CD4-positive, alpha-beta T cell (primary cell): ENCODE measurements around the gene SHANK2. TPM values are rescaled to one million over a fixed set of nuclear protein-coding genes. Genes with fewer than 3 reads are reported as not detected.

Source experiments
- ATAC-seq: fragments of 200-7000 bp; cut with Tn5 transposase; one replicate; pipeline ENCODE4 v1.10.0; 2022; ENCODE audit warnings: mild to moderate bottlenecking; ENCODE audit not compliant: poor library complexity
- CTCF ChIA-PET: fragments of 350-600 bp; sonication (Branson Sonifier 250); formaldehyde crosslinking; loops from one replicate; lab custom pipeline; 2021; ENCODE audit warnings: antibody characterized with exemption, inconsistent platforms; lab: Charles Lee
- POLR2A ChIA-PET: fragments of 350-600 bp; sonication (Branson Sonifier 250); formaldehyde crosslinking; loops from one replicate; lab custom pipeline; 2021; ENCODE audit warnings: antibody characterized with exemption, inconsistent platforms; lab: Charles Lee
- DNase-seq, 14 experiments: peaks; one replicate each; pipeline ENCODE4 v3.0.0-alpha.2; 2013 to 2020; ENCODE audit warnings: mixed read lengths in 2 of 14
- H3K27ac ChIP-seq, 2 donors: one replicate each; pipeline versions ENCODE4 v1.5.1 to v1.7.0; 2013; ENCODE audit warnings: low read length in 2 of 2, low read depth in 1 of 2, mild to moderate bottlenecking in 1 of 2
- H3K27me3 ChIP-seq, 2 experiments: 1 replicate in 1 of 2; 2 replicates in 1 of 2; pipeline versions ENCODE4 v1.6.1 to v1.7.0; 2013; ENCODE audit warnings: low read length in 2 of 2, control low read depth in 1 of 2, mild to moderate bottlenecking in 1 of 2, moderate library complexity in 1 of 2; ENCODE audit not compliant: insufficient read depth in 2 of 2, control insufficient read depth in 1 of 2
- H3K36me3 ChIP-seq: one replicate; pipeline ENCODE4 v1.6.1; 2013; ENCODE audit warnings: low read length, control low read depth; ENCODE audit not compliant: insufficient read depth
- H3K4me1 ChIP-seq: one replicate; pipeline ENCODE4 v1.6.1; 2013; ENCODE audit warnings: low read length, control low read depth; ENCODE audit not compliant: insufficient read depth
- H3K4me3 ChIP-seq: one replicate; pipeline ENCODE4 v1.5.1; 2013; ENCODE audit warnings: mild to moderate bottlenecking, low read length, moderate library complexity
- H3K9me3 ChIP-seq, 2 experiments: 1 replicate in 1 of 2; 2 replicates in 1 of 2; pipeline versions ENCODE4 v1.6.1 to v1.7.0; 2013; ENCODE audit warnings: low read length in 2 of 2, mild to moderate bottlenecking in 2 of 2, control low read depth in 1 of 2, moderate library complexity in 1 of 2; ENCODE audit not compliant: control insufficient read depth in 1 of 2, insufficient read depth in 1 of 2
- H3K27ac Mint-ChIP-seq: one replicate; pipeline ENCODE4 v1.8.0; 2020; ENCODE audit warnings: mixed read lengths
- H3K27me3 Mint-ChIP-seq: one replicate; pipeline ENCODE4 v1.8.0; 2021; ENCODE audit warnings: mixed read lengths
- H3K36me3 Mint-ChIP-seq: one replicate; pipeline ENCODE4 v1.8.0; 2021; ENCODE audit warnings: low read depth, mixed read lengths
- H3K4me1 Mint-ChIP-seq: one replicate; pipeline ENCODE4 v1.8.0; 2021; ENCODE audit warnings: low read depth, mixed read lengths
- H3K4me3 Mint-ChIP-seq: one replicate; pipeline ENCODE4 v1.8.0; 2020; ENCODE audit warnings: mild to moderate bottlenecking, mixed read lengths
- H3K9me3 Mint-ChIP-seq: one replicate; pipeline ENCODE4 v1.8.0; 2020; ENCODE audit warnings: mixed read lengths
- CTCF ChIP-seq: fragments of 200-600 bp; IDR thresholded peaks from one replicate; pipeline ENCODE4 v1.8.0; 2022; ENCODE audit warnings: antibody characterized with exemption, mild to moderate bottlenecking
- intact Hi-C, 2 experiments: fragments of 100-400 bp; cut with DNase I in 1 of 2; cut with micrococcal nuclease in 1 of 2; formaldehyde crosslinking; loops; one replicate each; pipeline versions ENCODE4 v1.15.1 to v1.9.0; 2023 to 2025; cut with DNase I, micrococcal nuclease
- total RNA-seq, 174 experiments: library from RNA in 2 of 174; stranded (reverse) in 2 of 174; gene quantifications; one replicate each; pipeline ENCODE4 v1.2.3 and lab custom pipeline; 2021 to 2026

SHANK2 gene
- total RNA-seq, 2 experiments from 2014 or later, result not detected

- Histone ChIP-seq H3K9me3 (peaks cover 18 to 33% of the 10 kb centered on the region in 2 experiments), H3K4me3 (no peak overlapping the region), H3K27me3 (peaks cover 0 to 5% of the 10 kb centered on the region in 2 experiments), H3K27ac (no peak overlapping the region), H3K36me3 (no peaks in the 10 kb centered on the region), H3K4me1 (no peaks in the 10 kb centered on the region)
- TF ChIP-seq CTCF, result no peak
- Mint-ChIP-seq H3K27me3 (peaks cover 14% of the 10 kb centered on the region), H3K4me3 (no peak overlapping the region), H3K4me1 (no peaks in the 10 kb centered on the region), H3K9me3 (peaks cover 15% of the 10 kb centered on the region), H3K27ac (no peak overlapping the region), H3K36me3 (no peaks in the 10 kb centered on the region)
- ChIA-PET CTCF (no interaction called here), POLR2A (no interaction called here)
- ATAC-seq (no peak), DNase-seq (no peak)
- intact Hi-C loops, result no loop called here
These were observed 28.4 kb downstream of the SHANK2 start for GRCh38 chr11:71223671-71224660.

- Histone ChIP-seq H3K36me3 (no peaks in the 10 kb centered on the region), H3K27ac (no peak overlapping the region), H3K4me3 (no peak overlapping the region), H3K4me1 (no peaks in the 10 kb centered on the region), H3K27me3 (peaks cover 0 to 5% of the 10 kb centered on the region in 2 experiments), H3K9me3 (peaks cover 18 to 32% of the 10 kb centered on the region in 2 experiments)
- no peak for DNase-seq
- Mint-ChIP-seq H3K27ac (no peak overlapping the region), H3K4me3 (no peak overlapping the region), H3K9me3 (peaks cover 15% of the 10 kb centered on the region), H3K36me3 (no peaks in the 10 kb centered on the region), H3K4me1 (no peaks in the 10 kb centered on the region), H3K27me3 (peaks cover 12% of the 10 kb centered on the region)
- CTCF ChIA-PET, result no interaction called here
- TF ChIP-seq CTCF, result no peak
- POLR2A ChIA-PET, result no interaction called here
- no peak for ATAC-seq
- intact Hi-C loops, result no loop called here
These were observed 29.3 kb downstream of the SHANK2 start for GRCh38 chr11:71223081-71223405.

GRCh38 chr11:71222318-71223080 is 29.9 kb downstream of the SHANK2 start:
- H3K27ac Mint-ChIP-seq, result no peak overlapping the region
- H3K4me1 ChIP-seq, result no peaks in the 10 kb centered on the region
- no peaks in the 10 kb centered on the region for H3K36me3 Mint-ChIP-seq
- CTCF ChIA-PET, result no interaction called here
- ATAC-seq, result no peak
- H3K4me3 ChIP-seq, result no peak overlapping the region
- POLR2A ChIA-PET, result no interaction called here
- no peak for TF ChIP-seq CTCF
- peaks cover 0 to 5% of the 10 kb centered on the region in 2 experiments for H3K27me3 ChIP-seq
- H3K9me3 Mint-ChIP-seq, result peaks cover 10% of the 10 kb centered on the region
- no peak overlapping the region for H3K27ac ChIP-seq
- H3K9me3 ChIP-seq, result peaks cover 18 to 27% of the 10 kb centered on the region in 2 experiments
- DNase-seq, result no peak
- H3K36me3 ChIP-seq, result no peaks in the 10 kb centered on the region
- no peak overlapping the region for H3K4me3 Mint-ChIP-seq
- H3K27me3 Mint-ChIP-seq, result peaks cover 12% of the 10 kb centered on the region
- H3K4me1 Mint-ChIP-seq, result no peaks in the 10 kb centered on the region
- intact Hi-C loops, result no loop called here
